Measurements from ENCODE around the gene FZD7.

Gene FZD7

GRCh38 chr2:202014759-202015211 is 18.9 kb upstream of the FZD7 start:
- DNase-seq: no peak

- DNase-seq: no peak
Observed at GRCh38 chr2:202015471-202015870, 18.2 kb upstream of the FZD7 start.

GRCh38 chr2:202016579-202017227 is 17.0 kb upstream of the FZD7 start:
- DNase-seq: no peak

- DNase-seq: no peak
Observed at GRCh38 chr2:202017940-202018339, 15.7 kb upstream of the FZD7 start.

GRCh38 chr2:202018950-202019349 is 14.7 kb upstream of the FZD7 start:
- no peak for DNase-seq

GRCh38 chr2:202019689-202020450 is 13.8 kb upstream of the FZD7 start:
- DNase-seq: no peak

GRCh38 chr2:202022755-202023154 is 10.9 kb upstream of the FZD7 start:
- no peak for DNase-seq

GRCh38 chr2:202023198-202023903 is 10.3 kb upstream of the FZD7 start:
- no peak for DNase-seq

GRCh38 chr2:202023904-202024266 is 9.8 kb upstream of the FZD7 start:
- DNase-seq: no peak

- DNase-seq: no peak
Observed at GRCh38 chr2:202024871-202025270, 8.8 kb upstream of the FZD7 start.

GRCh38 chr2:202025816-202026215 is 7.8 kb upstream of the FZD7 start:
- no peak for DNase-seq

GRCh38 chr2:202026507-202026906 is 7.1 kb upstream of the FZD7 start:
- no peak for DNase-seq

GRCh38 chr2:202030691-202031090 is 3.0 kb upstream of the FZD7 start:
- DNase-seq: no peak

- no peak for DNase-seq
Observed at GRCh38 chr2:202031246-202031951, 2.3 kb upstream of the FZD7 start.

- DNase-seq: peak in 1 of 4 experiments; percentile 48
Observed at GRCh38 chr2:202032846-202033316, 774 bp upstream of the FZD7 start.

- DNase-seq: peak in 1 of 4 experiments; percentile 9
Observed at GRCh38 chr2:202034249-202035088, 814 bp downstream of the FZD7 start.

GRCh38 chr2:202035089-202035940 is 1.7 kb downstream of the FZD7 start:
- peak in 1 of 4 experiments; percentile 15 for DNase-seq

GRCh38 chr2:202035941-202036372 is 2.3 kb downstream of the FZD7 start:
- no peak for DNase-seq

- no peak for DNase-seq
Observed at GRCh38 chr2:202036601-202037037, 3.0 kb downstream of the FZD7 start.

- DNase-seq: no peak
Observed at GRCh38 chr2:202037086-202037485, 3.4 kb downstream of the FZD7 start.

Measured in activated naive CD4-positive, alpha-beta T cell (primary cell).